Gastroesophageal sphincter (tissue), 4 donors: ENCODE data around the gene CFP. TPM values are rescaled to one million over a fixed set of nuclear protein-coding genes. Genes with fewer than 3 reads are reported as not detected.

Experiments used
- ATAC-seq: fragments of 150-250 bp; one replicate; pipeline ENCODE4 v1.9.1; 2016; ENCODE audit warnings: mild to moderate bottlenecking, moderate library complexity
- H3K27ac ChIP-seq, 4 donors: fragments of 200-600 bp; sonication (generic) in 3 of 4; 1 replicate in 3 of 4; 2 replicates in 1 of 4; pipeline ENCODE4 v1.5.1; 2016 to 2019
- H3K27me3 ChIP-seq: fragments of 200-600 bp; sonication (generic); one replicate; pipeline ENCODE4 v1.5.1; 2019
- H3K36me3 ChIP-seq, 2 donors: fragments of 200-600 bp; sonication (generic); one replicate each; pipeline ENCODE4 v1.5.1; 2019; ENCODE audit warnings: control low read depth in 1 of 2
- H3K4me1 ChIP-seq, 3 donors: fragments of 200-600 bp; sonication (generic); 1 replicate in 2 of 3; 2 replicates in 1 of 3; pipeline ENCODE4 v1.5.1; 2016 to 2019; ENCODE audit warnings: control low read depth in 2 of 3
- H3K4me3 ChIP-seq, 2 donors: fragments of 200-600 bp; sonication (generic); one replicate each; pipeline ENCODE4 v1.5.1; 2019; ENCODE audit warnings: mild to moderate bottlenecking in 1 of 2, moderate library complexity in 1 of 2
- H3K9me3 ChIP-seq, 3 donors: fragments of 200-600 bp; sonication (generic); one replicate each; pipeline ENCODE4 v1.5.1; 2017 to 2019; ENCODE audit warnings: control low read depth in 2 of 3
- EP300 ChIP-seq: sonication (generic); formaldehyde crosslinking; IDR thresholded peaks from one replicate; pipeline ENCODE4 v1.6.1; 2017; ENCODE audit warnings: antibody characterized with exemption, mild to moderate bottlenecking
- POLR2A ChIP-seq, 2 donors: fragments of 450-650 bp; IDR thresholded peaks; one replicate each; pipeline ENCODE4 v1.6.1; 2017; ENCODE audit warnings: antibody characterized with exemption in 2 of 2, mild to moderate bottlenecking in 2 of 2, moderate library complexity in 1 of 2
- POLR2AphosphoS5 ChIP-seq: sonication (generic); formaldehyde crosslinking; IDR thresholded peaks from one replicate; pipeline ENCODE4 v1.6.1; 2017; ENCODE audit warnings: antibody characterized with exemption
- WGBS, 2 donors: methylation state at CpG; one replicate each; pipeline ENCODE4 v1.1.5; 2018; ENCODE audit warnings: low coverage in 1 of 2; 5-methylcytosine and 5-hydroxymethylcytosine counted together
- total RNA-seq, 4 donors: library from RNA; depleted of rRNA; stranded (reverse); fragments of >200 nt; gene quantifications; one replicate each; pipeline ENCODE4 v1.1.0, GENCODE V29; 2016
- TF ChIP-seq, protein P1 (sequence below), 4 experiments: fragments of 200-600 bp in 2 of 4; fragments of 450-650 bp in 2 of 4; sonication (generic) in 1 of 4; IDR thresholded peaks; one replicate each; pipeline ENCODE4 v1.5.1; 2017 to 2019; ENCODE audit warnings: antibody characterized with exemption in 4 of 4, mild to moderate bottlenecking in 2 of 4, moderate library complexity in 2 of 4

Gene CFP
- total RNA-seq, 4 donors from 2014 or later: 0.78 to 18.4 (median 4.7) TPM

DNA sequence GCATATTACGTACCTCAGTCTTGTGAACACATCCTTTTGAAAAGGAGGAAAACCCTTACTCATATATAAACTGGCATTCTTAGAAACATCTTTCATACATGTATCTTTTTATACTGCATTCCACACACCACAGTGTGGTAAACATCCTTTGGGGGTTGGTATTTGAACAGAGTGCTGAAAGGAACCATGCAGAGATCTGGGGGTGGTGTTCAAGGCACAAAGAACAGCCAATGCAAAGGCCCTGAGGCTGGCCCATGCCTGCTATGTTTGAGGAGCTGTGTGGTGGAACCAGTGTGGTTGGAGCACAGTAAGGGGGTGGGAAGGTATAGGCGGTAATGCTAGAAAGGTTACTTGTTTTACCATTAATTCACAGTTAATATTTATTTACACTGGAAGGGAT, 18.6 kb upstream of the CFP start:
- no peak overlapping the region for H3K27ac ChIP-seq
- H3K4me3 ChIP-seq: no peak overlapping the region
- H3K4me1 ChIP-seq: peaks cover 0 to 33% (median 2%) of the 10 kb centered on the region in 3 donors

DNA sequence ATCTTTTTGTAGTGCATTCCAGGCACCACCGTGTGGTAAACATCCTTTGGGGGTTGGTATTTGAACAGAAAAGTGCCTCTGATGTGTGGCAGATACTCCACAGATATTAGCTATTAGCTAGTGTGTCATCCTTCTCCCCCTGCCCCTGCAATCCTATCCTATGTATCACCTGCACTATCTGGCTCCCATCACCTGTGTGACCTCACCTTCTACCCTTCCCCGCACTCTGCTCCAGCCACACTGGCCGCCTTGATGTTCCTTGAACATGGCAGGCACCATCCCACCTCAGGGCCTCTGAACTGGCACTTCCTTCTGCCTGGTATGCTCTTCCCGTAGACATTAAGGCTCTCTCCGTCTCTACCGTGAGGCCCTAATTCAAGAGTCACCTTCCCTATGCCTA, 16.9 kb upstream of the CFP start:
- no peaks in the 10 kb centered on the region for H3K27me3 ChIP-seq
- H3K4me3 ChIP-seq: no peak overlapping the region
- WGBS, 2 donors: 74 to 95% methylated on average over 3 to 6 of the region's 6 CpGs
- peaks cover 0 to 33% (median 2%) of the 10 kb centered on the region in 3 donors for H3K4me1 ChIP-seq
- no peaks in the 10 kb centered on the region for H3K36me3 ChIP-seq
- H3K9me3 ChIP-seq: no peaks in the 10 kb centered on the region
- TF ChIP-seq EP300 (no peak), POLR2AphosphoS5 (no peak), POLR2A (IDR thresholded peaks at IDR 0.05) (no peak)
- TF ChIP-seq, protein P1, sequence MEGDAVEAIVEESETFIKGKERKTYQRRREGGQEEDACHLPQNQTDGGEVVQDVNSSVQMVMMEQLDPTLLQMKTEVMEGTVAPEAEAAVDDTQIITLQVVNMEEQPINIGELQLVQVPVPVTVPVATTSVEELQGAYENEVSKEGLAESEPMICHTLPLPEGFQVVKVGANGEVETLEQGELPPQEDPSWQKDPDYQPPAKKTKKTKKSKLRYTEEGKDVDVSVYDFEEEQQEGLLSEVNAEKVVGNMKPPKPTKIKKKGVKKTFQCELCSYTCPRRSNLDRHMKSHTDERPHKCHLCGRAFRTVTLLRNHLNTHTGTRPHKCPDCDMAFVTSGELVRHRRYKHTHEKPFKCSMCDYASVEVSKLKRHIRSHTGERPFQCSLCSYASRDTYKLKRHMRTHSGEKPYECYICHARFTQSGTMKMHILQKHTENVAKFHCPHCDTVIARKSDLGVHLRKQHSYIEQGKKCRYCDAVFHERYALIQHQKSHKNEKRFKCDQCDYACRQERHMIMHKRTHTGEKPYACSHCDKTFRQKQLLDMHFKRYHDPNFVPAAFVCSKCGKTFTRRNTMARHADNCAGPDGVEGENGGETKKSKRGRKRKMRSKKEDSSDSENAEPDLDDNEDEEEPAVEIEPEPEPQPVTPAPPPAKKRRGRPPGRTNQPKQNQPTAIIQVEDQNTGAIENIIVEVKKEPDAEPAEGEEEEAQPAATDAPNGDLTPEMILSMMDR (IDR thresholded peaks at IDR 0.05): no peak
- H3K27ac ChIP-seq: no peak overlapping the region
- ATAC-seq: no peak

More for the DNA sequence above, 18.6 kb upstream of the CFP start:
- ATAC-seq: no peak
- H3K27me3 ChIP-seq: no peaks in the 10 kb centered on the region
- H3K9me3 ChIP-seq: no peaks in the 10 kb centered on the region
- TF ChIP-seq EP300 (no peak), POLR2AphosphoS5 (no peak), POLR2A (IDR thresholded peaks at IDR 0.05) (no peak)
- TF ChIP-seq, protein P1 (IDR thresholded peaks at IDR 0.05): no peak
- peaks cover 0 to 9% of the 10 kb centered on the region in 2 donors for H3K36me3 ChIP-seq
- 38 to 73% methylated on average over 1 to 2 of the region's 2 CpGs for WGBS, 2 donors

DNA sequence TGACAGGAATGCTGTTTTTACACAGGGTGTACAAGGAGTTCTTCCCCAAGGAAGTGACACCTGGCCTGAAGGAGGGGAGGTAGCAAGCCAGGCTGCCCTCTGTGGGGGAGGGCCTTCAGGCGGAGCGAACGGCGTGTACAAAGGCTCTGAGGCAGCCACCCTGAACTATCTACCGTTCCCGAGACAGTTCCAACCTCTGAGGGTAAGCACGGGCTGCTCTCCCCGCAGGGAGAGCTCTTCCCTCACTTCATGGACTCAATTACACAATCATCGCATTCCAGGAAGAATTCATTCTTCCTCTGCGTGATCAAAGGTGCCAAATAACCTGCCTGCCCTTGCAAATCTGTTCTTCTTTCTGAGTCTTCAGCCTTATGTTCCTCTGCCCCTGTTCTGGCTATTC, 15.8 kb upstream of the CFP start:
- TF ChIP-seq POLR2AphosphoS5: no peak
- no peak for TF ChIP-seq POLR2A (IDR thresholded peaks at IDR 0.05)
- TF ChIP-seq EP300: no peak
- TF ChIP-seq, protein P1 (IDR thresholded peaks at IDR 0.05): no peak
- Histone ChIP-seq H3K4me1 (peaks cover 0 to 27% (median 2%) of the 10 kb centered on the region in 3 donors), H3K36me3 (peaks cover 0 to 10% of the 10 kb centered on the region in 2 donors), H3K27me3 (no peaks in the 10 kb centered on the region), H3K9me3 (no peaks in the 10 kb centered on the region), H3K4me3 (no peak overlapping the region), H3K27ac (peak overlapping the region in 1 of 4 donors; percentile 30)
- WGBS, 2 donors: 66% methylated on average over 4 of the region's 10 CpGs; no CpG with 5 or more reads in 1 of the 2 donors
- ATAC-seq: no peak

DNA sequence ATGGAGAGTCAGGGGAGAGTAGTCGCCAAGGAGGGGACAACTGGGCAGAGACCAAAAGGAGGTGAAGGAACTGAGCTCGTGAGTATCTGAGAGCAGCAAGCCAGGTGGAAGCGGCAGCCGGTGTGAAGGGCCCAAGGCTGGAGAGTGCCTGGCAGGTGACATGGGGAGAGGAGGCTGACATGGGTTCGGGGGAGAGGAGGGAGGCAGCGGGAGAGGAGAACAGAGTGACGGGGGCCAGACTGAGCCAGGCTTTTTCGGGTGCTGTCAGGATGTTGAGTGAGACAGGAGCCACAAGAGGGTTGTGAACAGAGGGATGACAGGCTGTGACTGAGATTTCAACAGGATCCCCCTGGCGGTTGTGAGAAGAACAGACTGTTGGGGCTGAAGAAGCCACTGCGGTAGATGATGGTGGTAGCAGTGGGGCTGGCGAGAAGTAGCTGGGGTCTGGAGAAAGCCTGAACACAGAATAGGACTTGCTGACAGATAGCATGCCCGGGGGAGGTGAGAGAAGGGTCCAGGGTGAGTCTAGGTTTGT, 14.9 kb upstream of the CFP start:
- no peak for ATAC-seq

More for the DNA sequence above, 14.9 kb upstream of the CFP start:
- Histone ChIP-seq H3K4me1 (peaks cover 0 to 25% (median 2%) of the 10 kb centered on the region in 3 donors), H3K9me3 (no peaks in the 10 kb centered on the region), H3K27me3 (no peaks in the 10 kb centered on the region), H3K27ac (no peak overlapping the region), H3K36me3 (peaks cover 0 to 19% of the 10 kb centered on the region in 2 donors), H3K4me3 (no peak overlapping the region)
- TF ChIP-seq POLR2AphosphoS5: no peak
- TF ChIP-seq, protein P1 (IDR thresholded peaks at IDR 0.05): peak in 2 of 4 experiments; percentile 29
- WGBS, 2 donors: 42 to 49% methylated on average over 6 to 8 of the region's 12 CpGs
